ENCODE results near the gene UST. TPM values are rescaled to one million over a fixed set of nuclear protein-coding genes. Genes with fewer than 3 reads are reported as not detected.
A peak's percentile ranks its signal among the peaks of the same experiment; 100 is the strongest.

The UST gene
- total and polyA plus RNA-seq, 2 experiments from 2014 or later, result 8.0 to 11.7 TPM

GRCh38 chr6:149074832-149075258 lies 328.0 kb downstream of the UST start:
- WGBS (ENCODE audit: low lambda C conversion rate, missing lambda C conversion rate), result 69% methylated on average over 2 of the region's 2 CpGs
- no peaks in the 10 kb centered on the region for H3K9me2 ChIP-seq (replicated peaks; ENCODE audit: insufficient read depth)
- TF ChIP-seq CTCF (IDR thresholded peaks at IDR 0.05; ENCODE audit: poor library complexity) (no peak), EZH2phosphoT487 (IDR thresholded peaks at IDR 0.05; ENCODE audit: low read depth, severe bottlenecking, unreplicated experiment) (no peak), EZH2 (IDR thresholded peaks at IDR 0.05; ENCODE audit: borderline replicate concordance) (no peak)
- no peak for DNase-seq (ENCODE audit: low spot score)
- no peaks in the 10 kb centered on the region for H3K36me3 ChIP-seq (replicated peaks; ENCODE audit: insufficient read depth, low read depth)
- no peaks in the 10 kb centered on the region for H4K20me1 ChIP-seq (ENCODE audit: insufficient read depth, poor library complexity, severe bottlenecking)
- H3K9me3 ChIP-seq (ENCODE audit: low read depth), result no peaks in the 10 kb centered on the region
- H2AFZ ChIP-seq, result no peak overlapping the region
- peaks cover 17% of the 10 kb centered on the region for H3K4me1 ChIP-seq (ENCODE audit: insufficient read depth)
- H3K79me2 ChIP-seq, result no peaks in the 10 kb centered on the region
- no peak overlapping the region for H3K4me3 ChIP-seq
- H3K27me3 ChIP-seq, result no peaks in the 10 kb centered on the region
- H3K4me2 ChIP-seq, result no peak overlapping the region
- H3K27ac ChIP-seq, result peak overlapping the region; percentile 35

DNA sequence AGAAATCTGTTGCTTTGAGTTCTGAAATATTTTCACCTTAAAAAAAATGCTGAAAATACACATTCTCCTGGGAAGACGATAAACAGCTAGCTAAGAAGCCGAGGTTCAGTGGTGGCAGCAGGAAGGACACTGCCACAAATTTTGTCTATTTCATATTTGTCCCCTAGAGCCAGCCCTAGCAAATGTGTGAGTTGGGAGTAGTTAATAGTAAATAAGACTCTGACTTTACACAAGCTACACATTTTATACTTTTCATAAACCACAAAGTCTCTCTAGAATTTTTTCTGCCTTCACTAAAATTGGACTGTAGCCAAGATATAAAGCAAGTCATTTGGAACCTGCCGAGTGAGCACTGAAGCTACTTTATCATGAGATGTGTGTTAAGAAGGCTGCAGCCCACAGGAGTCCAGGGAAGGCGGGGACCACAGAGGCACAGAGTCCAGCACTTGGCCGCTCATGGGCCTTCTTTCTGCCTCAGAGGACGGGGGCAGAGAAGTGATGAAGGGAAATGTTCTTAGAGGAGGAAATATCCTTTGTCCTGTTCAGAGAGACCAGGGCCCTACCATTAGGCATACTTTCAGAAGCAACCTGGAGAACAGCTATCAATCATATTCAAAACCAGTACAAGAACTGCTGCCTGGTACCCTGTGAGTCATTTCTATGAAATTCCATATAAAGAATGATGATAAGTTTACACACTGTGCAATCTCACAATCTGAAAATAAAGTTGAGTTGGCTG lies 329.0 kb downstream of the UST start:
- TF ChIP-seq EZH2phosphoT487 (IDR thresholded peaks at IDR 0.05; ENCODE audit: low read depth, severe bottlenecking, unreplicated experiment) (no peak), CTCF (IDR thresholded peaks at IDR 0.05; ENCODE audit: poor library complexity) (no peak), EZH2 (IDR thresholded peaks at IDR 0.05; ENCODE audit: borderline replicate concordance) (no peak)
- no peaks in the 10 kb centered on the region for H3K9me2 ChIP-seq (replicated peaks; ENCODE audit: insufficient read depth)
- no peak overlapping the region for H3K4me3 ChIP-seq
- no peaks in the 10 kb centered on the region for H3K79me2 ChIP-seq
- H3K4me2 ChIP-seq, result no peak overlapping the region
- H3K27ac ChIP-seq, result peak overlapping the region; percentile 35
- H3K36me3 ChIP-seq (replicated peaks; ENCODE audit: insufficient read depth, low read depth), result no peaks in the 10 kb centered on the region
- no peak overlapping the region for H2AFZ ChIP-seq
- H3K9me3 ChIP-seq (ENCODE audit: low read depth), result no peaks in the 10 kb centered on the region
- H3K27me3 ChIP-seq, result no peaks in the 10 kb centered on the region
- H3K4me1 ChIP-seq (ENCODE audit: insufficient read depth), result peaks cover 26% of the 10 kb centered on the region
- H4K20me1 ChIP-seq (ENCODE audit: insufficient read depth, poor library complexity, severe bottlenecking), result no peaks in the 10 kb centered on the region
- no peak for DNase-seq (ENCODE audit: low spot score)
- WGBS (ENCODE audit: low lambda C conversion rate, missing lambda C conversion rate), result 64% methylated on average over 6 of the region's 6 CpGs

GRCh38 chr6:149076355-149076734 lies 329.5 kb downstream of the UST start:
- H3K4me2 ChIP-seq, result no peak overlapping the region
- H4K20me1 ChIP-seq (ENCODE audit: insufficient read depth, poor library complexity, severe bottlenecking), result no peaks in the 10 kb centered on the region
- no peak overlapping the region for H2AFZ ChIP-seq
- no peak for TF ChIP-seq CTCF (IDR thresholded peaks at IDR 0.05; ENCODE audit: poor library complexity)
- no peak for TF ChIP-seq EZH2 (IDR thresholded peaks at IDR 0.05; ENCODE audit: borderline replicate concordance)
- no peak for TF ChIP-seq EZH2phosphoT487 (IDR thresholded peaks at IDR 0.05; ENCODE audit: low read depth, severe bottlenecking, unreplicated experiment)
- WGBS (ENCODE audit: low lambda C conversion rate, missing lambda C conversion rate), result 83% methylated on average over 2 of the region's 2 CpGs
- H3K36me3 ChIP-seq (replicated peaks; ENCODE audit: insufficient read depth, low read depth), result no peaks in the 10 kb centered on the region
- no peaks in the 10 kb centered on the region for H3K27me3 ChIP-seq
- no peaks in the 10 kb centered on the region for H3K79me2 ChIP-seq
- peak overlapping the region; percentile 27 for H3K27ac ChIP-seq
- H3K4me1 ChIP-seq (ENCODE audit: insufficient read depth), result peaks cover 29% of the 10 kb centered on the region
- DNase-seq (ENCODE audit: low spot score), result no peak
- H3K9me3 ChIP-seq (ENCODE audit: low read depth), result no peaks in the 10 kb centered on the region
- no peaks in the 10 kb centered on the region for H3K9me2 ChIP-seq (replicated peaks; ENCODE audit: insufficient read depth)
- no peak overlapping the region for H3K4me3 ChIP-seq
